IMR-90 (cell line): Measurements from ENCODE around the gene AMPD3. TPM values are rescaled to one million over a fixed set of nuclear protein-coding genes. Genes with fewer than 3 reads are reported as not detected.

Source experiments
- ATAC-seq: fragments of 200-7000 bp; cut with Tn5 transposase; 2 replicates; pipeline ENCODE4 v1.9.1; 2020; ENCODE audit warnings: low read depth, mild to moderate bottlenecking, moderate library complexity
- BruUV-seq: library from RNA; stranded (reverse); fragments of 400-500 nt; replicated peaks from 2 replicates; lab custom pipeline; 2021; lab: Mats Ljungman, UMichigan
- CTCF ChIA-PET: fragments of 300-600 bp; formaldehyde crosslinking; extraction: SDS; loops from one replicate; lab custom pipeline; 2021; ENCODE audit warnings: antibody characterized with exemption; lab: Yijun Ruan, JAX
- POLR2A ChIA-PET: fragments of 300-600 bp; sonication (Branson Sonifier 250); formaldehyde crosslinking; loops from one replicate; lab custom pipeline; 2022; ENCODE audit warnings: antibody characterized with exemption; ENCODE audit not compliant: unreplicated experiment; lab: Charles Lee
- DNase-seq: peaks from one replicate; pipeline ENCODE4 v3.0.0; 2013
- H2AFZ ChIP-seq: replicated peaks from 2 replicates; pipeline ENCODE3; 2013; ENCODE audit warnings: low read length, mild to moderate bottlenecking; ENCODE audit not compliant: poor library complexity
- H2AK5ac ChIP-seq: 2 replicates; pipeline ENCODE4 v1.6.1; 2013; ENCODE audit warnings: low read depth, low read length, inconsistent platforms
- H2AK9ac ChIP-seq: replicated peaks from 2 replicates; pipeline ENCODE3; 2013; ENCODE audit warnings: mild to moderate bottlenecking, low read depth, low read length, moderate library complexity; ENCODE audit not compliant: poor library complexity
- H2BK120ac ChIP-seq: 2 replicates; pipeline ENCODE4 v1.6.1; 2013; ENCODE audit warnings: low read depth, low read length, inconsistent platforms
- H2BK15ac ChIP-seq: 3 replicates; pipeline ENCODE4 v1.6.1; 2013; ENCODE audit warnings: low read depth, low read length, inconsistent platforms
- H2BK20ac ChIP-seq: 2 replicates; pipeline ENCODE4 v1.6.1; 2013; ENCODE audit warnings: low read depth, mild to moderate bottlenecking, inconsistent platforms, low read length, moderate library complexity
- H2BK5ac ChIP-seq: 2 replicates; pipeline ENCODE4 v1.6.1; 2013; ENCODE audit warnings: mild to moderate bottlenecking, low read depth, low read length, inconsistent platforms; ENCODE audit not compliant: poor library complexity, severe bottlenecking
- H3K14ac ChIP-seq: replicated peaks from 2 replicates; pipeline ENCODE4 v1.6.1; 2013; ENCODE audit warnings: low read depth, low read length, inconsistent platforms
- H3K18ac ChIP-seq: 2 replicates; pipeline ENCODE4 v1.6.1; 2013; ENCODE audit warnings: low read depth, low read length, control low read depth
- H3K23ac ChIP-seq: 2 replicates; pipeline ENCODE4 v1.6.1; 2013; ENCODE audit warnings: low read depth, low read length, inconsistent platforms
- H3K27ac ChIP-seq: 2 replicates; pipeline ENCODE4 v1.5.1; 2013; ENCODE audit warnings: mild to moderate bottlenecking, control low read depth, low read length; ENCODE audit not compliant: insufficient read depth
- H3K27me3 ChIP-seq: 2 replicates; pipeline ENCODE4 v1.6.1; 2013; ENCODE audit warnings: low read length; ENCODE audit not compliant: control insufficient read depth, insufficient read depth
- H3K36me3 ChIP-seq: 2 replicates; pipeline ENCODE4 v1.6.1; 2013; ENCODE audit warnings: low read length, mixed read lengths; ENCODE audit not compliant: control insufficient read depth, insufficient read depth
- H3K4ac ChIP-seq: 2 replicates; pipeline ENCODE4 v1.6.1; 2013; ENCODE audit warnings: low read depth, low read length, inconsistent platforms
- H3K4me1 ChIP-seq: 2 replicates; pipeline ENCODE4 v1.6.1; 2013; ENCODE audit warnings: low read length, mixed read lengths; ENCODE audit not compliant: control insufficient read depth, insufficient read depth
- H3K4me2 ChIP-seq: 2 replicates; pipeline ENCODE4 v1.6.1; 2013; ENCODE audit warnings: low read depth, mild to moderate bottlenecking, control low read depth, low read length, moderate library complexity
- H3K4me3 ChIP-seq: 2 replicates; pipeline ENCODE4 v1.5.1; 2013; ENCODE audit warnings: low read depth, mild to moderate bottlenecking, control low read depth, low read length, moderate library complexity; ENCODE audit not compliant: insufficient read depth
- H3K56ac ChIP-seq: 2 replicates; pipeline ENCODE4 v1.6.1; 2013; ENCODE audit warnings: low read length, inconsistent platforms; ENCODE audit not compliant: insufficient read depth; ENCODE audit errors: extremely low read depth
- H3K79me1 ChIP-seq, 2 experiments: 2 replicates each; pipeline ENCODE4 v1.6.1; 2013; ENCODE audit warnings: low read length in 2 of 2, inconsistent platforms in 1 of 2, low read depth in 1 of 2
- H3K9ac ChIP-seq: 2 replicates; pipeline ENCODE4 v1.6.1; 2013; ENCODE audit warnings: low read depth, low read length, control low read depth
- H3K9me1 ChIP-seq: 2 replicates; pipeline ENCODE4 v1.6.1; 2013; ENCODE audit warnings: low read length, inconsistent platforms; ENCODE audit not compliant: insufficient read depth
- H3K9me3 ChIP-seq: 2 replicates; pipeline ENCODE4 v1.6.1; 2013; ENCODE audit warnings: low read length; ENCODE audit not compliant: control insufficient read depth, insufficient read depth
- H4K20me1 ChIP-seq: 2 replicates; pipeline ENCODE4 v1.6.1; 2013; ENCODE audit warnings: low read length, inconsistent platforms; ENCODE audit not compliant: insufficient read depth
- H4K5ac ChIP-seq: 2 replicates; pipeline ENCODE4 v1.6.1; 2013; ENCODE audit warnings: mild to moderate bottlenecking, low read depth, low read length, control low read depth
- H4K8ac ChIP-seq, 2 experiments: 2 replicates each; pipeline ENCODE4 v1.6.1; 2013; ENCODE audit warnings: low read depth in 2 of 2, low read length in 2 of 2, control low read depth in 1 of 2, inconsistent platforms in 1 of 2
- H4K91ac ChIP-seq: 2 replicates; pipeline ENCODE4 v1.6.1; 2013; ENCODE audit warnings: low read depth, low read length, inconsistent platforms; ENCODE audit not compliant: insufficient read depth
- CEBPB ChIP-seq: IDR thresholded peaks from 2 replicates; pipeline ENCODE4 v1.6.1; 2012; ENCODE audit warnings: low read depth, low read length, improper control_type of control experiment
- CTCF ChIP-seq: conservative IDR thresholded peaks from 2 replicates; pipeline ENCODE4 v1.5.1; 2012; ENCODE audit warnings: mild to moderate bottlenecking, low read depth, low read length, improper control_type of control experiment
- ELK1 ChIP-seq: fragments of 150-350 bp; IDR thresholded peaks from 2 replicates; pipeline ENCODE4 v1.6.1; 2016; ENCODE audit warnings: low read depth, mild to moderate bottlenecking, low read length, moderate library complexity, borderline replicate concordance
- MAFK ChIP-seq: IDR thresholded peaks from 2 replicates; pipeline ENCODE4 v1.6.1; 2012; ENCODE audit warnings: low read depth, low read length, improper control_type of control experiment
- MAZ ChIP-seq: IDR thresholded peaks from 2 replicates; pipeline ENCODE4 v1.6.1; 2012; ENCODE audit warnings: low read depth, mild to moderate bottlenecking, low read length, improper control_type of control experiment, moderate library complexity, borderline replicate concordance
- MXI1 ChIP-seq: IDR thresholded peaks from 2 replicates; pipeline ENCODE4 v1.6.1; 2012; ENCODE audit warnings: low read depth, mild to moderate bottlenecking, low read length, moderate library complexity, borderline replicate concordance
- NFE2L2 ChIP-seq: fragments of 150-350 bp; IDR thresholded peaks from 2 replicates; pipeline ENCODE4 v1.6.1; 2016; ENCODE audit warnings: low read depth, mild to moderate bottlenecking, low read length
- POLR2A ChIP-seq: IDR thresholded peaks from 2 replicates; pipeline ENCODE4 v1.6.1; 2012; ENCODE audit warnings: mild to moderate bottlenecking, low read depth, low read length
- RAD21 ChIP-seq: IDR thresholded peaks from 2 replicates; pipeline ENCODE4 v1.6.1; 2012; ENCODE audit warnings: low read length, improper control_type of control experiment
- RCOR1 ChIP-seq: IDR thresholded peaks from 2 replicates; pipeline ENCODE4 v1.6.1; 2012; ENCODE audit warnings: mild to moderate bottlenecking, low read length, improper control_type of control experiment; ENCODE audit not compliant: insufficient replicate concordance
- RFX5 ChIP-seq: IDR thresholded peaks from 2 replicates; pipeline ENCODE4 v1.8.0; 2012; ENCODE audit warnings: low read depth, mild to moderate bottlenecking, low read length, moderate library complexity
- SMC3 ChIP-seq: fragments of 150-350 bp; IDR thresholded peaks from 2 replicates; pipeline ENCODE4 v1.6.1; 2016; ENCODE audit warnings: low read depth, mild to moderate bottlenecking, antibody characterized with exemption, low read length, moderate library complexity
- USF2 ChIP-seq: fragments of 150-350 bp; IDR thresholded peaks from 2 replicates; pipeline ENCODE4 v1.6.1; 2017; ENCODE audit warnings: mild to moderate bottlenecking, antibody characterized with exemption, low read length, low read depth
- WGBS, 2 experiments: methylation state at CpG; one replicate each; pipeline versions ENCODE4 v1.1.5 to v1.1.7; 2013; ENCODE audit warnings: missing lambda C conversion rate in 2 of 2; ENCODE audit not compliant: insufficient read length in 1 of 2; ENCODE audit errors: extremely low coverage in 2 of 2; 5-methylcytosine and 5-hydroxymethylcytosine counted together
- dilution Hi-C: fragments of 300-500 bp; cut with HindIII; formaldehyde crosslinking; loops from one replicate; pipeline ENCODE4 v1.14.3; 2018; ENCODE audit warnings: low sequenced_read_pairs; ENCODE audit not compliant: unreplicated experiment
- in situ Hi-C: fragments of 300-500 bp; cut with MboI; formaldehyde crosslinking; loops from 3 replicates; pipeline ENCODE4 v1.14.3; 2019; ENCODE audit warnings: low sequenced_read_pairs, inconsistent platforms, mixed read lengths
- intact Hi-C: fragments of 100-400 bp; cut with micrococcal nuclease; formaldehyde crosslinking; loops from 2 replicates; pipeline ENCODE4 v1.10.0; 2022
- polyA plus RNA-seq, 3 experiments: library from polyadenylated mRNA; depleted of rRNA; stranded (reverse); fragments of >200 nt; gene quantifications; 2 replicates each; pipeline ENCODE4 v1.2.3, GENCODE V29; 2012; ENCODE audit warnings: low replicate concordance in 1 of 3
- total RNA-seq: library from RNA; depleted of rRNA; stranded (reverse); fragments of >200 nt; gene quantifications from 2 replicates; pipeline ENCODE4 v1.2.3, GENCODE V29; 2012

Gene AMPD3
- total and polyA plus RNA-seq, 2 of the 4 experiments (the other 2 are of a cell fraction), result 8.6 to 12.1 TPM

GRCh38 chr11:10409207-10409661 lies 45.8 kb upstream of the AMPD3 start:
- intact Hi-C loops, result loop anchor here (5.0 kb wide), 1 partner anchor 103 kb away; no protein-coding TSS in a partner anchor
- Histone ChIP-seq H3K36me3 (no peaks in the 10 kb centered on the region), H2AFZ (peak overlapping the region; percentile 72), H3K9me3 (no peaks in the 10 kb centered on the region), H3K23ac (0 out of 2 replicates have a peak overlapping the region, but pooled peaks have one; percentile 38), H3K79me1 (no peaks in the 10 kb centered on the region), H3K4ac (peak overlapping the region; percentile 73), H3K14ac (peak overlapping the region; percentile 71; the same call in 1 of the 2 replicates), H2AK9ac (no peak overlapping the region), H3K9ac (no peak overlapping the region), H3K18ac (peak overlapping the region; percentile 71), H2BK5ac (peak overlapping the region; percentile 63), H3K27ac (peak overlapping the region; percentile 16; the same call in 1 of the 2 replicates), H3K9me1 (peaks cover 16% of the 10 kb centered on the region), H4K20me1 (no peaks in the 10 kb centered on the region), H4K91ac (peak overlapping the region; percentile 66), H2AK5ac (peak overlapping the region; percentile 88), H2BK15ac (peak overlapping the region; percentile 86; the same call in 2 of the 3 replicates), H4K5ac (peak overlapping the region; percentile 89), H3K56ac (no peak overlapping the region), H2BK20ac (peak overlapping the region; percentile 74), H3K4me1 (peaks cover 12% of the 10 kb centered on the region), H3K4me3 (no peak overlapping the region), H4K8ac (peak overlapping the region in 1 of 2 experiments; percentile 20; a peak in 1 of 4 replicates), H3K27me3 (no peaks in the 10 kb centered on the region), H3K4me2 (no peak overlapping the region), H2BK120ac (peak overlapping the region; percentile 73)
- no peak for TF ChIP-seq CEBPB
- TF ChIP-seq RCOR1, result no peak
- TF ChIP-seq NFE2L2, result no peak
- no peak for TF ChIP-seq RFX5
- no peak for TF ChIP-seq MAZ
- TF ChIP-seq ELK1, result no peak
- no peak for TF ChIP-seq MXI1
- no peak for TF ChIP-seq CTCF
- no peak for TF ChIP-seq USF2
- no peak for TF ChIP-seq SMC3
- TF ChIP-seq POLR2A, result no peak
- no peak for TF ChIP-seq RAD21
- TF ChIP-seq MAFK, result no peak
- no TSS peak for BruUV-seq
- DNase-seq, result no peak
- in situ Hi-C loops, result loop anchor here (5.0 to 10.0 kb wide), 2 partner anchors 246 to 328 kb away; no protein-coding TSS in a partner anchor
- no CpG with 5 or more reads among the region's 3 CpGs for WGBS, 2 experiments
- ChIA-PET CTCF (interaction anchor here (0.9 kb wide), 1 partner anchor 131 kb away, joined by 3 read pairs; no protein-coding TSS in a partner anchor), POLR2A (no interaction called here)
- 0 out of 2 replicates have a peak, but pooled peaks have one; percentile 6 for ATAC-seq
- dilution Hi-C loops, result no loop called here
